HG02840 (cell line): ENCODE data around the gene STK17B.
"Not testable (repeated sequence)": the region's sequence is repeated elsewhere in the genome, so short reads cannot be mapped to it uniquely, and the experiment has no call there.

Experiments used
- ATAC-seq: cut with Tn5 transposase; IDR thresholded peaks from one replicate; pipeline ENCODE4 v1.9.1; 2021; ENCODE audit warnings: mild to moderate bottlenecking, moderate library complexity, moderate number of reproducible peaks; ENCODE audit not compliant: unreplicated experiment, low FRiP score

The STK17B gene

GRCh38 chr2:196171248-196171871 is at the start of gene STK17B:
TSS of gene STK17B (minus strand) at chr2:196171578. CDS start at chr2:196163383, 8,195 bp downstream.
- ATAC-seq = peak; percentile 49

GRCh38 chr2:196220671-196221070 is 49.3 kb upstream of the STK17B start:
- no peak for ATAC-seq

- ATAC-seq = no peak
These were observed 48.3 kb upstream of the STK17B start for GRCh38 chr2:196219671-196220070.

- ATAC-seq = no peak
These were observed 46.7 kb upstream of the STK17B start for GRCh38 chr2:196218106-196218505.

GRCh38 chr2:196217116-196217515 is 45.7 kb upstream of the STK17B start:
- ATAC-seq = no peak

- no peak for ATAC-seq
These were observed 44.0 kb upstream of the STK17B start for GRCh38 chr2:196215376-196215775.

- no peak for ATAC-seq
These were observed 42.8 kb upstream of the STK17B start for GRCh38 chr2:196214156-196214555.

GRCh38 chr2:196213252-196213980 is 42.0 kb upstream of the STK17B start:
- no peak for ATAC-seq

- ATAC-seq = no peak
These were observed 37.5 kb upstream of the STK17B start for GRCh38 chr2:196208915-196209314.

- ATAC-seq = no peak
These were observed 35.4 kb upstream of the STK17B start for GRCh38 chr2:196206804-196207203.

- ATAC-seq = no peak
These were observed 34.6 kb upstream of the STK17B start for GRCh38 chr2:196205881-196206435.

- no peak for ATAC-seq
These were observed 33.8 kb upstream of the STK17B start for GRCh38 chr2:196205011-196205766.

- ATAC-seq = no peak
These were observed 30.0 kb upstream of the STK17B start for GRCh38 chr2:196201229-196202009.

- ATAC-seq = peak; percentile 99
These were observed 29.2 kb upstream of the STK17B start for GRCh38 chr2:196200557-196200956.

GRCh38 chr2:196195758-196196157 is 24.4 kb upstream of the STK17B start:
- no peak for ATAC-seq

GRCh38 chr2:196195302-196195701 is 23.9 kb upstream of the STK17B start:
- ATAC-seq = no peak

- ATAC-seq = no peak
These were observed 20.2 kb upstream of the STK17B start for GRCh38 chr2:196191541-196191940.

- ATAC-seq = no peak
These were observed 16.6 kb upstream of the STK17B start for GRCh38 chr2:196187898-196188458.

GRCh38 chr2:196187175-196187700 is 15.9 kb upstream of the STK17B start:
- not testable (repeated sequence) for ATAC-seq
